ENCODE measurements around the gene ARRB1. TPM values are rescaled to one million over a fixed set of nuclear protein-coding genes. Genes with fewer than 3 reads are reported as not detected.
A peak's percentile ranks its signal among the peaks of the same experiment; 100 is the strongest.

The ARRB1 gene

GRCh38 chr11:75219869-75220268 is 131.6 kb downstream of the ARRB1 start:
- DNase-seq (ENCODE audit: low spot score) = no peak
- Histone ChIP-seq H4K8ac (ENCODE audit: low read depth, low read length) (no peak overlapping the region), H4K91ac (ENCODE audit: low read depth, low read length, poor library complexity) (no peak overlapping the region), H3K4me3 (ENCODE audit: low read length in 2 of 2) (no peak overlapping the region), H3K79me1 (ENCODE audit: low read depth, low read length) (no peaks in the 10 kb centered on the region), H2BK12ac (ENCODE audit: low read length) (no peak overlapping the region), H3K23ac (ENCODE audit: low read depth, low read length, poor library complexity) (no peak overlapping the region), H3K36me3 (replicated peaks in 1 of 2; ENCODE audit: control insufficient read depth in 2 of 2, insufficient read depth in 2 of 2, low read length in 2 of 2) (no peaks in the 10 kb centered on the region), H3K9me3 (replicated peaks in 1 of 2; ENCODE audit: control insufficient read depth in 2 of 2, insufficient read depth in 1 of 2, low read depth in 1 of 2, low read length in 2 of 2) (no peaks in the 10 kb centered on the region), H2AFZ (ENCODE audit: low read length) (no peak overlapping the region), H3K18ac (ENCODE audit: low read length) (no peak overlapping the region), H3K4me1 (ENCODE audit: control insufficient read depth in 2 of 2, insufficient read depth in 1 of 2, low read depth in 1 of 2, low read length in 2 of 2) (no peaks in the 10 kb centered on the region), H2BK5ac (ENCODE audit: low read length) (no peak overlapping the region), H2BK120ac (ENCODE audit: low read depth, low read length) (no peak overlapping the region), H2AK5ac (ENCODE audit: low read depth, low read length) (no peak overlapping the region), H2BK15ac (ENCODE audit: low read length) (no peak overlapping the region), H3K4ac (ENCODE audit: low read length) (no peak overlapping the region), H3K27ac (replicated peaks; ENCODE audit: low read length) (no peak overlapping the region), H3K27me3 (ENCODE audit: control insufficient read depth in 3 of 3, insufficient read depth in 3 of 3, low read depth in 1 of 3, low read length in 3 of 3) (peaks cover 0 to 7% (median 0%) of the 10 kb centered on the region in 3 experiments), H3K14ac (ENCODE audit: low read length) (no peak overlapping the region), H3K9ac (ENCODE audit: low read depth, low read length, poor library complexity) (no peak overlapping the region), H3K4me2 (ENCODE audit: insufficient read depth, low read length, poor library complexity, severe bottlenecking) (no peak overlapping the region)
- no CpG with 5 or more reads among the region's 2 CpGs for WGBS, 2 donors (ENCODE audit: extremely low coverage in 2 of 2, insufficient read length in 2 of 2, insufficient replicate concordance in 1 of 2)

GRCh38 chr11:75214843-75215242 is 136.6 kb downstream of the ARRB1 start:
- H3K4me1 ChIP-seq (ENCODE audit: control insufficient read depth in 2 of 2, insufficient read depth in 1 of 2, low read depth in 1 of 2, low read length in 2 of 2) = no peaks in the 10 kb centered on the region
- no peak overlapping the region for H2BK120ac ChIP-seq (ENCODE audit: low read depth, low read length)
- no peak overlapping the region for H3K4ac ChIP-seq (ENCODE audit: low read length)
- H3K4me2 ChIP-seq (ENCODE audit: insufficient read depth, low read length, poor library complexity, severe bottlenecking) = no peak overlapping the region
- H3K27me3 ChIP-seq (ENCODE audit: control insufficient read depth in 3 of 3, insufficient read depth in 3 of 3, low read depth in 1 of 3, low read length in 3 of 3) = peaks cover 0 to 4% (median 0%) of the 10 kb centered on the region in 3 experiments
- no peaks in the 10 kb centered on the region for H3K79me1 ChIP-seq (ENCODE audit: low read depth, low read length)
- no peak overlapping the region for H3K4me3 ChIP-seq (ENCODE audit: low read length in 2 of 2)
- H4K8ac ChIP-seq (ENCODE audit: low read depth, low read length) = no peak overlapping the region
- no peaks in the 10 kb centered on the region for H3K9me3 ChIP-seq (replicated peaks in 1 of 2; ENCODE audit: control insufficient read depth in 2 of 2, insufficient read depth in 1 of 2, low read depth in 1 of 2, low read length in 2 of 2)
- DNase-seq (ENCODE audit: low spot score) = no peak
- H2BK5ac ChIP-seq (ENCODE audit: low read length) = no peak overlapping the region
- H3K27ac ChIP-seq (replicated peaks; ENCODE audit: low read length) = no peak overlapping the region
- no peaks in the 10 kb centered on the region for H3K36me3 ChIP-seq (replicated peaks in 1 of 2; ENCODE audit: control insufficient read depth in 2 of 2, insufficient read depth in 2 of 2, low read length in 2 of 2)
- H2AK5ac ChIP-seq (ENCODE audit: low read depth, low read length) = no peak overlapping the region
- no peak overlapping the region for H3K23ac ChIP-seq (ENCODE audit: low read depth, low read length, poor library complexity)
- no peak overlapping the region for H2AFZ ChIP-seq (ENCODE audit: low read length)
- no peak overlapping the region for H3K9ac ChIP-seq (ENCODE audit: low read depth, low read length, poor library complexity)
- no peak overlapping the region for H3K18ac ChIP-seq (ENCODE audit: low read length)
- no peak overlapping the region for H2BK12ac ChIP-seq (ENCODE audit: low read length)
- H2BK15ac ChIP-seq (ENCODE audit: low read length) = no peak overlapping the region
- H3K14ac ChIP-seq (ENCODE audit: low read length) = no peak overlapping the region
- H4K91ac ChIP-seq (ENCODE audit: low read depth, low read length, poor library complexity) = no peak overlapping the region

GRCh38 chr11:75214411-75214821 is 137.0 kb downstream of the ARRB1 start:
- peaks cover 0 to 4% (median 0%) of the 10 kb centered on the region in 3 experiments for H3K27me3 ChIP-seq (ENCODE audit: control insufficient read depth in 3 of 3, insufficient read depth in 3 of 3, low read depth in 1 of 3, low read length in 3 of 3)
- H3K23ac ChIP-seq (ENCODE audit: low read depth, low read length, poor library complexity) = no peak overlapping the region
- no peak overlapping the region for H3K4me3 ChIP-seq (ENCODE audit: low read length in 2 of 2)
- H4K91ac ChIP-seq (ENCODE audit: low read depth, low read length, poor library complexity) = no peak overlapping the region
- H3K27ac ChIP-seq (replicated peaks; ENCODE audit: low read length) = no peak overlapping the region
- H3K79me1 ChIP-seq (ENCODE audit: low read depth, low read length) = no peaks in the 10 kb centered on the region
- no peak overlapping the region for H2BK120ac ChIP-seq (ENCODE audit: low read depth, low read length)
- no peak overlapping the region for H3K4ac ChIP-seq (ENCODE audit: low read length)
- no peak overlapping the region for H2BK12ac ChIP-seq (ENCODE audit: low read length)
- no peak overlapping the region for H3K14ac ChIP-seq (ENCODE audit: low read length)
- no peaks in the 10 kb centered on the region for H3K4me1 ChIP-seq (ENCODE audit: control insufficient read depth in 2 of 2, insufficient read depth in 1 of 2, low read depth in 1 of 2, low read length in 2 of 2)
- H3K9me3 ChIP-seq (replicated peaks in 1 of 2; ENCODE audit: control insufficient read depth in 2 of 2, insufficient read depth in 1 of 2, low read depth in 1 of 2, low read length in 2 of 2) = no peaks in the 10 kb centered on the region
- DNase-seq (ENCODE audit: low spot score) = peak; percentile 90
- no peak overlapping the region for H2BK5ac ChIP-seq (ENCODE audit: low read length)
- no peak overlapping the region for H3K9ac ChIP-seq (ENCODE audit: low read depth, low read length, poor library complexity)
- no peak overlapping the region for H3K4me2 ChIP-seq (ENCODE audit: insufficient read depth, low read length, poor library complexity, severe bottlenecking)
- no CpG with 5 or more reads among the region's 8 CpGs for WGBS, 2 donors (ENCODE audit: extremely low coverage in 2 of 2, insufficient read length in 2 of 2, insufficient replicate concordance in 1 of 2)
- no peak overlapping the region for H2AFZ ChIP-seq (ENCODE audit: low read length)
- no peak overlapping the region for H3K18ac ChIP-seq (ENCODE audit: low read length)
- H3K36me3 ChIP-seq (replicated peaks in 1 of 2; ENCODE audit: control insufficient read depth in 2 of 2, insufficient read depth in 2 of 2, low read length in 2 of 2) = no peaks in the 10 kb centered on the region
- H2AK5ac ChIP-seq (ENCODE audit: low read depth, low read length) = no peak overlapping the region
- H4K8ac ChIP-seq (ENCODE audit: low read depth, low read length) = no peak overlapping the region
- H2BK15ac ChIP-seq (ENCODE audit: low read length) = no peak overlapping the region

Small RNA genes within 50 kb of the gene (small RNA-seq; reads per million reads assigned to genes)
- gene MIR326 (ENCODE audit: insufficient read depth) (24.0 reads per million, percentile 83 among the genes with 10 or more reads in this experiment), gene SNORD15A (ENCODE audit: insufficient read depth) (not detected)

All from neuronal stem cell (in vitro differentiated cells).